HepG2 (cell line): ENCODE measurements around the gene AGR2. TPM values are rescaled to one million over a fixed set of nuclear protein-coding genes. Genes with fewer than 3 reads are reported as not detected.

Source experiments
- CENPT ChIP-seq: sonication (generic); formaldehyde crosslinking; IDR thresholded peaks from 2 replicates; pipeline ENCODE4 v1.8.0; 2022; ENCODE audit warnings: low read depth, mild to moderate bottlenecking, moderate library complexity, missing genetic modification reagents
- FIP1L1 ChIP-seq: fragments of 200-400 bp; formaldehyde crosslinking; IDR thresholded peaks from 2 replicates; pipeline ENCODE4 v1.6.1; 2018; ENCODE audit warnings: low read depth, mild to moderate bottlenecking, low read length, moderate library complexity, borderline replicate concordance; ENCODE audit not compliant: insufficient read depth
- HDAC1 ChIP-seq: sonication (generic); formaldehyde crosslinking; IDR thresholded peaks from 2 replicates; pipeline ENCODE4 v1.5.1; 2020; ENCODE audit warnings: mild to moderate bottlenecking, missing genetic modification reagents
- HDAC6 ChIP-seq: fragments of 200-600 bp; sonication (generic); IDR thresholded peaks from 2 replicates; pipeline ENCODE4 v1.7.0; 2017; ENCODE audit warnings: mild to moderate bottlenecking, antibody characterized with exemption, low read length, low read depth
- HNRNPK ChIP-seq: fragments of 200-400 bp; formaldehyde crosslinking; IDR thresholded peaks from 2 replicates; pipeline ENCODE4 v1.6.1; 2018; ENCODE audit warnings: low read length, low read depth, moderate library complexity, mild to moderate bottlenecking; ENCODE audit not compliant: poor library complexity, severe bottlenecking
- MTA1 ChIP-seq: sonication (generic); formaldehyde crosslinking; IDR thresholded peaks from 2 replicates; pipeline ENCODE4 v1.4.0; 2020; ENCODE audit warnings: missing genetic modification reagents, mild to moderate bottlenecking, borderline replicate concordance
- NFIB ChIP-seq: sonication (generic); formaldehyde crosslinking; IDR thresholded peaks from 2 replicates; pipeline ENCODE4 v1.9.0; 2021; ENCODE audit warnings: missing genetic modification reagents, mild to moderate bottlenecking, borderline replicate concordance
- NR2F1 ChIP-seq, 2 experiments: fragments of 450-650 bp in 1 of 2; formaldehyde crosslinking in 1 of 2; IDR thresholded peaks; 2 replicates each; pipeline versions ENCODE4 v1.5.0 to v1.6.1; 2016 to 2020; ENCODE audit warnings: mild to moderate bottlenecking in 1 of 2, missing compliant biosample characterization in 1 of 2, missing genetic modification reagents in 1 of 2, moderate library complexity in 1 of 2
- RNF219 ChIP-seq: sonication (generic); formaldehyde crosslinking; IDR thresholded peaks from 2 replicates; pipeline ENCODE4 v1.5.0; 2020; ENCODE audit warnings: mild to moderate bottlenecking, missing genetic modification reagents
- USF2 ChIP-seq, 2 experiments: sonication (generic) in 1 of 2; formaldehyde crosslinking in 1 of 2; IDR thresholded peaks; 2 replicates each; pipeline versions ENCODE4 v1.5.1 to v1.6.1; 2011 to 2020; ENCODE audit warnings: borderline replicate concordance in 1 of 2, low read depth in 1 of 2, low read length in 1 of 2, mild to moderate bottlenecking in 1 of 2, missing genetic modification reagents in 1 of 2, moderate library complexity in 1 of 2
- ZFX ChIP-seq: sonication (generic); formaldehyde crosslinking; IDR thresholded peaks from 2 replicates; pipeline ENCODE4 v1.4.0; 2020; ENCODE audit warnings: mild to moderate bottlenecking, low read depth, missing genetic modification reagents, moderate library complexity
- ZNF333 ChIP-seq: sonication (generic); formaldehyde crosslinking; IDR thresholded peaks from 2 replicates; pipeline ENCODE4 v1.4.0; 2020; ENCODE audit warnings: mild to moderate bottlenecking, missing genetic modification reagents, borderline replicate concordance
- ZNF598 ChIP-seq: sonication (generic); formaldehyde crosslinking; IDR thresholded peaks from 2 replicates; pipeline ENCODE4 v1.5.1; 2020; ENCODE audit warnings: mild to moderate bottlenecking, missing genetic modification reagents, borderline replicate concordance
- ZNF7 ChIP-seq: IDR thresholded peaks from 2 replicates; pipeline ENCODE4 v1.6.1; 2016; ENCODE audit warnings: missing biosample characterization, missing genetic modification reagents
- ZNF776 ChIP-seq: sonication (generic); formaldehyde crosslinking; IDR thresholded peaks from 2 replicates; pipeline ENCODE4 v1.4.0; 2020; ENCODE audit warnings: mild to moderate bottlenecking, missing genetic modification reagents
- polyA plus RNA-seq, 8 experiments: library from polyadenylated mRNA; depleted of rRNA in 3 of 8; stranded (reverse) in 7 of 8; unstranded in 1 of 8; fragments of >200 nt; fragmentation: Illumina TruSeq in 4 of 8; extraction: Trizol in 4 of 8; gene quantifications; 2 replicates each; pipeline versions ENCODE4 v1.2.1 to v1.2.3, GENCODE V29; 2011 to 2016; ENCODE audit warnings: low read depth in 4 of 8, missing spikeins in 1 of 8, mixed read lengths in 1 of 8; ENCODE audit not compliant: insufficient read depth in 1 of 8
- total RNA-seq, 5 experiments: library from RNA; depleted of rRNA; stranded (reverse); fragments of >200 nt; fragmentation: Illumina TruSeq; extraction: Trizol; gene quantifications; 2 replicates each; pipeline ENCODE4 v1.2.3, GENCODE V29; 2016; ENCODE audit warnings: low read depth in 1 of 5

The AGR2 gene
- total and polyA plus RNA-seq, 2 of the 13 experiments (the other 11 are each of a cell fraction or from before 2014, with no cell fraction given), result 1.7 to 2.9 TPM

GRCh38 chr7:16753102-16753931 lies 51.5 kb downstream of the AGR2 start, which contains the start of gene TSPAN13 (continued):
- no peak for TF ChIP-seq FIP1L1
- TF ChIP-seq HDAC6, result no peak
- no peak for TF ChIP-seq HNRNPK
- TF ChIP-seq MTA1 (CRISPR knock-in tag), result no peak
- TF ChIP-seq ZNF598 (CRISPR knock-in tag), result no peak
- TF ChIP-seq USF2 (IDR thresholded peaks at IDR 0.05; ENCODE audit: low read depth, low read length), result no peak
- TF ChIP-seq USF2 (CRISPR knock-in tag; IDR thresholded peaks at IDR 0.05; ENCODE audit: borderline replicate concordance), result no peak
- TF ChIP-seq NFIB (CRISPR knock-in tag), result no peak
- no peak for TF ChIP-seq HDAC1 (CRISPR knock-in tag)
- TF ChIP-seq ZFX (CRISPR knock-in tag), result no peak
- TF ChIP-seq ZNF333 (CRISPR knock-in tag), result no peak
- TF ChIP-seq ZNF776, result 0 out of 2 replicates have a peak, but pooled peaks have one; percentile 45
- no peak for TF ChIP-seq ZNF7 (CRISPR knock-in tag)
- no peak for TF ChIP-seq NR2F1 (CRISPR knock-in tag; IDR thresholded peaks at IDR 0.05)
- no peak for TF ChIP-seq RNF219
- no peak for TF ChIP-seq CENPT
